ENCODE data around the gene NELFB.

GRCh38 chr9:137271696-137272076, 16.6 kb downstream of the NELFB start:
- no peak for TF ChIP-seq POLR2A (IDR thresholded peaks at IDR 0.05)
- no peak for TF ChIP-seq CTCF (IDR thresholded peaks at IDR 0.05)
- no peak for TF ChIP-seq POLR2AphosphoS5 (IDR thresholded peaks at IDR 0.05)

Data from suprapubic skin (tissue), 4 donors.